Endometrium (tissue), 2 donors: ENCODE measurements around the gene ZNF536.
A peak's percentile ranks its signal among the peaks of the same experiment; 100 is the strongest.
"Not testable (repeated sequence)": the region's sequence is repeated elsewhere in the genome, so short reads cannot be mapped to it uniquely, and the experiment has no call there.

Source experiments
- FAIRE-seq: peaks from 2 replicates; lab custom pipeline; 2012; peaks lifted over from hg19 to GRCh38; lab: Jason Lieb, UNC
- donor health status: control.
- donor health status: control.

ZNF536 gene

GRCh38 chr19:30388327-30388726 lies 16.1 kb downstream of the ZNF536 start:
- FAIRE-seq: no peak

GRCh38 chr19:30388819-30389218 lies 16.6 kb downstream of the ZNF536 start:
- no peak for FAIRE-seq

GRCh38 chr19:30390356-30390988 lies 18.3 kb downstream of the ZNF536 start:
- FAIRE-seq: no peak

DNA sequence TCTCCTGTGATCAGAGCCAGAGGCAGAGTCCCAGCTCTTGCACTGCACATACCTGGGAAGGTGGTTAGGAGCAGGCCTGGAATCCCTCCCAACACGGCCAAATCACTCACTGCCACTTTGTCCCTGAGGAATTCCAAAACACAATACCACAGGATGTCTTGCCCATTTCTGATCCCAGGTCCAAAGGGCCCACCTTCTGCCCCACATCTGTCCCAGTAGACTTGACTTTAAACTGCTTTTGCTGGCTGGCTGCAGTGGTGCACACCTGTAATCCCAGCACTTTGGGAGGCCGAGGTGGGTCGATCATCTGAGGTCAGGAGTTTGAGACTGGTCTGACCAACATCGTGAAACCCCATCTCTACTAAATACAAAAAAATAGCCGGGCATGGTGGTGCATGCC lies 18.9 kb downstream of the ZNF536 start:
- no peak for FAIRE-seq

DNA sequence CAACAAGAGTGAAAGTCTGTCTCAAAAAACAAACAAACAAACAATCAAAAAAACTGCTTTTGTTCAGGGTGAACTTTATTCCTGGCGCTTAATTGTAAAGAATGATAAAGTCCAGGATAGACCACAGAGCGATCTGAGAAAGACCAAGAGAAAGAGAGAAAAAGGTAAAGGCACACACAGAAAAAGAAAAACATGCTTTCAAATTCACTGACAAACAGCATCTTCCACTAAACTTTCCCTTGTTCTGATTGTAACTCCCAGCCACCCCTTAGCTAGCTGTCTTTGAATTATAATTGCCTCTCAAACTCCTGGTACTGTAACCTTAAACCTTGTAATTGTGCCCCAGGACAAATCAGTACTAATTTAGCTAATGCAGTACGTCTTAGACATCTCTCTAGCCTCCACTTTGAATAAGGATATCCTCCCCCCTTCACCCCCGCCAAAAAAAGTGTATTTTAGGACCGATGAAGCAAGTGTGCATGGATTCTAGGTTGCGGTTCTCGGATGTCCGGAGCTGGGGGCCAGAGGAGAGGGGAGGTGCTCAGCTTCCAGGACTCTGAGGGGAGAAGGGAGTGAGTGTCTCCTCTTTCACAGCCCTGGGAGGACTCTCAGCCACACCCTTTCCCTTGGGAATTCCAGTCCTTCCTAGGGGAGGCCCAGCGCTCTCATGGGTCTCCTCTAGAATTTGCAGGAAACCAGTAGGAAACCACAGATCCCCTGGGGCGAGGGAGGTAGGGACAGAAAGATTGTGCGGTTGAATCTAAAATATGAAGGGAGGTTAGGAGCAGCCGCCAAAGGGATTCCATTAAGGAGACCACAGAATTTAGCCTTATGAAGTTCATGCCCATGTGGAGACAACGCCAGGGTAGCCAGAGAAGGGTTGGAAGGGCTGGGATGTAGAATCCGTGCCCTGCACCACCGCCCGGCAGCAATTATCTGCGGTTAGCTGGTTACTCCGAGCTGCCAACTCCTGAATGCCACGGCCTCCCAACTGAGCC lies 19.7 kb downstream of the ZNF536 start:
- FAIRE-seq: no peak

GRCh38 chr19:30393046-30393445 lies 20.9 kb downstream of the ZNF536 start:
- no peak for FAIRE-seq

DNA sequence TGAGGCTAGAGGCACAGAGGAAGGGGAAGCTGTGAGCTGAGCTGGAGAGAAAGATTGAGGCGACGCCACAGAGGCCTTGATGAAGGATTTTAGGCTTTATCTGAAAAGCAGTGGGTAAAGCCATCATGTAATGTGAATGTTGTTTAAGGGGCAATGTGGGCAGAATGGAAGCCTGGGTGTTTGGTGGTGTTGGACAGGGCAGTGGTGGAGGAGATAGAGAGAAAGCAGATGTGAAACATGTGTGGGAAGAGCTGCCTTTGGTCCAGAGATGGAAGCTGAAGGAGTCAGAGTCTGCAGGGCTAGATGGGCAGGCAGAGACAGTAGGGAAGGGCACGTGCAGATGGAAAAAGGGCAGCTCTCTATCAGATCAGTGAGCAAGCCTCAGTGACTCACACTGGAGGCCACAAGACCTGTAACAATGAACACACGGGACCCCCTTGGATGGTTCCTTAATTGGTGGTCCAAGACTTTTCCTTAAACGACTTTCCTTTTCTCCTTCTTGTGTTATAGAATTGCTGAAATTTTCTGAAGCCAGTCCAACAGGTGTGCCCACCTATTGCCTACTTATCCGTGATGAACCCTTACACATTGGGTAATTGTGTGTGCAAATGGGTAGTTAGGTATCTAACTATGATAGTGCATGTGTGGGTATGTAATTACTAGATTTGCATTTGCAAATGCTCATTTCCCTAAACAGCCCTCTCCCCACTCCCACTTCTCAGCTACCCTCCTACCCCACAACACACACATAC lies 21.7 kb downstream of the ZNF536 start:
- FAIRE-seq: no peak

DNA sequence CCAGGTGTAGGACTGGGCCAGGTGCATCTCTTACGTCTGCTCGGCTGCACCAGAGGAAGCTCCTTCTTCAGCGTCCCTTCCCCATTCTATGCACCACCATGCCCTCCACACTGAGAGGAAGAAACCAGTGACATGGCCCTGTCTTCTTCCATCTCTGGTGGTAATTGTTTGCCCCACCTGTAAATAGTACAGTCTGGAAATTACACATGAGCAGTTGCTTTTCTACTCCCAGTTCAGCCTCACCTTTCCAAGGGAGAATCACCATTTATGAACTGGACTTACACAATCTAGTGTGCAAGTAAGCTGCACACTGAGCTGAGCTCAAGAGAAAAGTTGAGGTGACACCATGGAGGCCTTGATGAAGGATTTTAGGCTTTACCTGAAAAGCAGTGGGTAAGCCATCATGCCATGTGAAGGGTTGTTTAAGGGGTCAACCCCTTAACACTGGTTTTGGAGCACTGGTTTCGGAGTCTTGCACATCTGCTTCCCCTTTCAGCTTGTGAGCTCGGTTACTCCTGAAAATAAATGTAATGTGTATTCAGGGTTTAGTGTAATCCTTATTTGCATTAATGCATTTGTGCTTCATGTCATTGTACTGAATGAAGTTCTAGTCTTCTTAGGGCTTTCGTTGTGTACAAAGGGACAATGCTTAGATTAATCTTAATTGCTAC lies 22.4 kb downstream of the ZNF536 start:
- no peak for FAIRE-seq

- no peak for FAIRE-seq
Measured at GRCh38 chr19:30395283-30395682, 23.1 kb downstream of the ZNF536 start.

GRCh38 chr19:30398539-30398938 lies 26.4 kb downstream of the ZNF536 start:
- not testable (repeated sequence) for FAIRE-seq

DNA sequence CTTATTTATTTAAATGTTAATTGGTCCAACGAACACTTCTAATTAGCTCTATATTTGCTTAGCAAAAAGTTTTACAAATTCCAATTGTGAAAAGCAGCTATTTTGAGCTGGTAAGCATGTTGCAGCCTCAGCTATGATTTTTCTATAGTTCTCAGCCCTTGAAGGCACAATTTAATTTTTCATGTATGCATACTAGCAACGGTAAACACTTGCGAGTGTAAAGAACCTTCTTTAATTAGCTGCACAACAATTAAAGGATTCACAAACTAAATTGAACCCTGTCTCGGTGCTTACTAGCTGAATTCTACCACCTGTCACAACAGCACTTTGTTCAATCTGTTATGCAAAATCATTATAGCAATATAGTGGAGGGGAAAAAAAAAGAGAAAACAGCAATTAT lies 29.8 kb downstream of the ZNF536 start:
- FAIRE-seq: no peak

DNA sequence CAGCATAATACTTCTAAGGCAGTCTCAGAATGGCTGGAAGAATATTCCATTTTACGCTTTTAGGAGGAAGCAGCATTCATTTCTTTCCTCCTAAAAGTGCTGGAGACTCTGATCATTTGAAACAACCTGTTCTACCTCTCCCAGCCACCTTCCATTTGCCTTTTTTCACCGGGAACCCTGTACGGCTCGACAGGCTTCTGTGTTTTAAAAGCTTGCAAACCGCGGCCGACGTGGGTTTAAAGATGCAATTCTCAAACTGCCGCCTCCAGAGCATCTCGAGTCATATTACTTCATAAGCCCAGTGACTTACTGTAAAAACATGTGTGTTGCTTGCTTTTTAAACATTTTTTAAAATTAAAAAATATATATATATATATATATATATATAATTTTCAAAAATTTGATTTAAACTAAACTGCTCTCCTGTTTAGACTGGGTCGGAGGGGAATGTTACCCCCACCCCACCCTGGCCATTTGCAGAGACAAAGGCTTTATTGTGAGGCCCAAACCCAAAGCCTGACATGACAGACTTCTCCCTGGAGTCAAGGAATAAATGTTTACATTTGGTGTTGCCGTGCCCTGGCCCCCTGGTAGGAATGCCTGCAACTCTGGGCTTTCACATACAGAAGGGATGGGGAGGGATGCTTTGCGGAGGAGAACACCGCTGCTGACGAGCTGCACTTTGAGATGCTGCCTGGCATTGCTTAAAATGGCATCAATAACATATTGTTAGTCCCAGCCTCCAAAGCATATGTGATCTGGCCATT lies 30.4 kb downstream of the ZNF536 start:
- no peak for FAIRE-seq

- FAIRE-seq: no peak
Measured at GRCh38 chr19:30403203-30403985, 31.2 kb downstream of the ZNF536 start.

GRCh38 chr19:30406220-30407067 lies 34.3 kb downstream of the ZNF536 start:
- no peak for FAIRE-seq

GRCh38 chr19:30407068-30407709 lies 35.0 kb downstream of the ZNF536 start:
- no peak for FAIRE-seq

- FAIRE-seq: no peak
Measured at GRCh38 chr19:30408734-30409301, 36.6 kb downstream of the ZNF536 start.

- peak; percentile 60 for FAIRE-seq
Measured at GRCh38 chr19:30411714-30412113, 39.5 kb downstream of the ZNF536 start.

DNA sequence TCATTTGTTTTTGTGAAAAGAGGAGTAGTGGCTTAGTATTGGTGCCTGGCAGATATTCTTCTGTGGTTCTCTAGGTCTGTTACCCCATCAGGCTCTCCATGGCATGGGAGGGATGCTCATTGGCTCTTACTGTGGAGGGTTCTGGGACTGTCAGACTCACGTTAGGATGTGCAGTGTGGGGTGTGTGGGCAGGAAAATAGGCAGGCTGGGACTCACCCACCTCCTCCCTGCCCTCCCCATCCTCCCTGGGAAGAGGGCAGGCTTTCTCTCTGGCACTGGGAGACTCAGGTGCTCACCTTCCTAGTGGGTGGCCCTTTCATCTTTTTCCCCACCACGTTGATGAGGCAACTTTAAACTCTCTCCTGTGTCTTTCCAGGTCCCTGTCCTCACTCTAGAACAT lies 44.2 kb downstream of the ZNF536 start:
- FAIRE-seq: no peak

- not testable (repeated sequence) for FAIRE-seq
Measured at GRCh38 chr19:30417166-30417565, 45.0 kb downstream of the ZNF536 start.
